Kidney epithelial cell (primary cell): ENCODE results near the gene ZSCAN5B. TPM values are rescaled to one million over a fixed set of nuclear protein-coding genes. Genes with fewer than 3 reads are reported as not detected.
"Not testable (repeated sequence)": the region's sequence is repeated elsewhere in the genome, so short reads cannot be mapped to it uniquely, and the experiment has no call there.

Experiments
- DNase-seq: peaks from one replicate; pipeline ENCODE4 v3.0.0-alpha.2; 2010; ENCODE audit warnings: low read depth
- H3K27me3 ChIP-seq: 2 replicates; pipeline ENCODE4 v1.6.0; 2011; ENCODE audit warnings: low read length; ENCODE audit not compliant: control insufficient read depth, insufficient read depth
- H3K36me3 ChIP-seq: 2 replicates; pipeline ENCODE4 v1.5.1; 2011; ENCODE audit warnings: low read length; ENCODE audit not compliant: control insufficient read depth, insufficient read depth
- H3K4me3 ChIP-seq: 2 replicates; pipeline ENCODE4 v1.5.1; 2011; ENCODE audit warnings: low read depth, mild to moderate bottlenecking, control low read depth, low read length
- total RNA-seq: library from RNA; depleted of rRNA; stranded (reverse); fragments of >200 nt; gene quantifications from 2 replicates; pipeline ENCODE4 v1.2.3, GENCODE V29; 2015
- TF ChIP-seq, protein P1 (sequence below): IDR thresholded peaks from 2 replicates; pipeline ENCODE4 v1.5.1; 2011; ENCODE audit warnings: mild to moderate bottlenecking, moderate library complexity, low read length, control low read depth, inconsistent platforms; ENCODE audit not compliant: insufficient read depth, poor library complexity, severe bottlenecking

Gene ZSCAN5B
- total RNA-seq, 1 donor from 2014 or later = not detected

- Histone ChIP-seq H3K36me3 (peaks cover 2% of the 10 kb centered on the region), H3K27me3 (no peaks in the 10 kb centered on the region), H3K4me3 (no peak overlapping the region)
- TF ChIP-seq, protein P1, sequence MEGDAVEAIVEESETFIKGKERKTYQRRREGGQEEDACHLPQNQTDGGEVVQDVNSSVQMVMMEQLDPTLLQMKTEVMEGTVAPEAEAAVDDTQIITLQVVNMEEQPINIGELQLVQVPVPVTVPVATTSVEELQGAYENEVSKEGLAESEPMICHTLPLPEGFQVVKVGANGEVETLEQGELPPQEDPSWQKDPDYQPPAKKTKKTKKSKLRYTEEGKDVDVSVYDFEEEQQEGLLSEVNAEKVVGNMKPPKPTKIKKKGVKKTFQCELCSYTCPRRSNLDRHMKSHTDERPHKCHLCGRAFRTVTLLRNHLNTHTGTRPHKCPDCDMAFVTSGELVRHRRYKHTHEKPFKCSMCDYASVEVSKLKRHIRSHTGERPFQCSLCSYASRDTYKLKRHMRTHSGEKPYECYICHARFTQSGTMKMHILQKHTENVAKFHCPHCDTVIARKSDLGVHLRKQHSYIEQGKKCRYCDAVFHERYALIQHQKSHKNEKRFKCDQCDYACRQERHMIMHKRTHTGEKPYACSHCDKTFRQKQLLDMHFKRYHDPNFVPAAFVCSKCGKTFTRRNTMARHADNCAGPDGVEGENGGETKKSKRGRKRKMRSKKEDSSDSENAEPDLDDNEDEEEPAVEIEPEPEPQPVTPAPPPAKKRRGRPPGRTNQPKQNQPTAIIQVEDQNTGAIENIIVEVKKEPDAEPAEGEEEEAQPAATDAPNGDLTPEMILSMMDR = no peak
- DNase-seq = no peak
Measured at GRCh38 chr19:56152644-56153043, 44.9 kb downstream of the ZSCAN5B start.

DNA sequence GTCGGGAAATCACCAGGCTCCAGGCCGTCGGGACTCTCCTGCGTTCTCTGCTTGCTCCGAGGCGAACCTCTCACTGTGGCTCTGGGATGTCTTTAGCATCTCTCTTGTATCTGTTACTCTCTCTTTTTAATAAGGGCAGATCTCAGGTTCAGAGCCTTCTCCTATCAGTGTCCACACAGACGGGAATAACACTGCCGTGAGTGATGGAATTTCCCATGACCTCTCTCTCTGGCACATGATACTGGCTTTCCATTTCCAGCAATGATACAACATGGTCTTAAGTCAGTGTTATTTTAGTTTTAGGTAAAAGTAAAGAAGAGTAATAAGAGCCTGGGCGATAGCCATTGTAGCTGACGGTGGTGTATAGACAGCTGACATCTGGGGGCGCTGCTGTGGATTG is 47.2 kb downstream of the ZSCAN5B start:
- Histone ChIP-seq H3K4me3 (no peak overlapping the region), H3K36me3 (peaks cover 3% of the 10 kb centered on the region), H3K27me3 (no peaks in the 10 kb centered on the region)
- no peak for DNase-seq
- TF ChIP-seq, protein P1 = no peak

- Histone ChIP-seq H3K27me3 (no peaks in the 10 kb centered on the region), H3K4me3 (no peak overlapping the region), H3K36me3 (peaks cover 2% of the 10 kb centered on the region)
- TF ChIP-seq, protein P1 = no peak
- DNase-seq = no peak
Measured at GRCh38 chr19:56149656-56150038, 47.9 kb downstream of the ZSCAN5B start.

- not testable (repeated sequence) for H3K27me3 ChIP-seq, H3K36me3 ChIP-seq, DNase-seq, H3K4me3 ChIP-seq
Measured at GRCh38 chr19:56148955-56149655, 48.5 kb downstream of the ZSCAN5B start.

GRCh38 chr19:56148096-56148495 is 49.5 kb downstream of the ZSCAN5B start:
- no peak for DNase-seq
- TF ChIP-seq, protein P1 = no peak
- Histone ChIP-seq H3K4me3 (no peak overlapping the region), H3K27me3 (no peaks in the 10 kb centered on the region), H3K36me3 (peaks cover 2% of the 10 kb centered on the region)

GRCh38 chr19:56147307-56147706 is 50.3 kb downstream of the ZSCAN5B start:
- no peak for DNase-seq
- Histone ChIP-seq H3K4me3 (no peak overlapping the region), H3K27me3 (no peaks in the 10 kb centered on the region), H3K36me3 (peaks cover 2% of the 10 kb centered on the region)
- TF ChIP-seq, protein P1 = no peak
